Astrocyte (in vitro differentiated cells and primary cell): ENCODE measurements around the gene AUTS2. TPM values are rescaled to one million over a fixed set of nuclear protein-coding genes. Genes with fewer than 3 reads are reported as not detected.

Experiments
- DNase-seq: peaks from one replicate; pipeline ENCODE4 v3.0.0-alpha.2; 2010; ENCODE audit warnings: low read depth
- FAIRE-seq: peaks from 2 replicates; lab custom pipeline; 2011; peaks lifted over from hg19 to GRCh38; lab: Jason Lieb, UNC
- H2AFZ ChIP-seq: 2 replicates; pipeline ENCODE4 v1.6.0; 2012; ENCODE audit warnings: low read depth, low read length, inconsistent platforms
- H3K27ac ChIP-seq: 2 replicates; pipeline ENCODE4 v1.5.1; 2011; ENCODE audit warnings: low read depth, low read length, inconsistent platforms
- H3K27me3 ChIP-seq: 2 replicates; pipeline ENCODE4 v1.6.0; 2011; ENCODE audit warnings: low read length, inconsistent platforms; ENCODE audit not compliant: insufficient read depth
- H3K36me3 ChIP-seq: 2 replicates; pipeline ENCODE4 v1.5.1; 2011; ENCODE audit warnings: low read length, inconsistent platforms; ENCODE audit not compliant: insufficient read depth
- H3K4me1 ChIP-seq: 2 replicates; pipeline ENCODE4 v1.5.1; 2011; ENCODE audit warnings: low read length, inconsistent platforms; ENCODE audit not compliant: insufficient read depth
- H3K4me2 ChIP-seq: 2 replicates; pipeline ENCODE4 v1.6.0; 2012; ENCODE audit warnings: low read length, inconsistent platforms
- H3K4me3 ChIP-seq: 2 replicates; pipeline ENCODE4 v1.5.1; 2011; ENCODE audit warnings: low read depth, mild to moderate bottlenecking, low read length, inconsistent platforms; ENCODE audit not compliant: insufficient read depth
- H3K79me2 ChIP-seq: 2 replicates; pipeline ENCODE4 v1.6.0; 2012; ENCODE audit warnings: mild to moderate bottlenecking, low read length, inconsistent platforms; ENCODE audit not compliant: insufficient read depth
- H3K9ac ChIP-seq: 2 replicates; pipeline ENCODE4 v1.6.0; 2012; ENCODE audit warnings: mild to moderate bottlenecking, low read length, inconsistent platforms
- H3K9me3 ChIP-seq: 2 replicates; pipeline ENCODE4 v1.5.1; 2012; ENCODE audit warnings: low read depth, mild to moderate bottlenecking, low read length, inconsistent platforms; ENCODE audit not compliant: insufficient read depth
- H4K20me1 ChIP-seq: 2 replicates; pipeline ENCODE4 v1.6.0; 2012; ENCODE audit warnings: low read length, inconsistent platforms; ENCODE audit not compliant: insufficient read depth
- H3K27ac Mint-ChIP-seq: one replicate; pipeline ENCODE4 v1.8.0; 2021; ENCODE audit warnings: mild to moderate bottlenecking, mixed read lengths; ENCODE audit not compliant: unreplicated experiment
- H3K27me3 Mint-ChIP-seq: one replicate; pipeline ENCODE4 v1.8.0; 2021; ENCODE audit warnings: low read depth, mixed read lengths; ENCODE audit not compliant: unreplicated experiment
- H3K36me3 Mint-ChIP-seq: one replicate; pipeline ENCODE4 v1.8.0; 2021; ENCODE audit warnings: low read depth, mixed read lengths; ENCODE audit not compliant: unreplicated experiment
- H3K4me1 Mint-ChIP-seq: one replicate; pipeline ENCODE4 v1.8.0; 2021; ENCODE audit warnings: low read depth, mixed read lengths; ENCODE audit not compliant: unreplicated experiment
- H3K4me3 Mint-ChIP-seq: one replicate; pipeline ENCODE4 v1.8.0; 2021; ENCODE audit warnings: mild to moderate bottlenecking, moderate library complexity, mixed read lengths; ENCODE audit not compliant: unreplicated experiment
- H3K9me3 Mint-ChIP-seq: one replicate; pipeline ENCODE4 v1.8.0; 2021; ENCODE audit warnings: mild to moderate bottlenecking, mixed read lengths; ENCODE audit not compliant: unreplicated experiment
- CTCF ChIP-seq: IDR thresholded peaks from 2 replicates; pipeline ENCODE4 v1.5.1; 2011; ENCODE audit warnings: low read depth, mild to moderate bottlenecking, inconsistent platforms, low read length, moderate library complexity; ENCODE audit not compliant: insufficient read depth
- EZH2 ChIP-seq: IDR thresholded peaks from 2 replicates; pipeline ENCODE4 v1.6.1; 2012; ENCODE audit warnings: mild to moderate bottlenecking, low read length, inconsistent platforms; ENCODE audit not compliant: insufficient read depth
- total RNA-seq: library from RNA; stranded (reverse); gene quantifications from 2 replicates; pipeline ENCODE4 v1.2.1, GENCODE V29; 2021

AUTS2 gene
- total RNA-seq, 1 donor from 2014 or later = 73.2 TPM

- H3K4me2 ChIP-seq = peak overlapping the region; percentile 3
Observed at GRCh38 chr7:69708857-69709256, 110.6 kb downstream of the AUTS2 start.

GRCh38 chr7:69710768-69711438 is 112.6 kb downstream of the AUTS2 start:
- Histone ChIP-seq H3K36me3 (no peaks in the 10 kb centered on the region), H4K20me1 (peaks cover 78% of the 10 kb centered on the region), H3K27me3 (no peaks in the 10 kb centered on the region), H2AFZ (no peak overlapping the region), H3K4me2 (no peak overlapping the region), H3K4me1 (peaks cover 11% of the 10 kb centered on the region), H3K9me3 (no peaks in the 10 kb centered on the region), H3K27ac (no peak overlapping the region), H3K79me2 (peaks cover 38% of the 10 kb centered on the region), H3K9ac (no peak overlapping the region), H3K4me3 (no peak overlapping the region)
- Mint-ChIP-seq H3K27me3 (no peaks in the 10 kb centered on the region), H3K4me3 (peak overlapping the region; percentile 48), H3K9me3 (no peaks in the 10 kb centered on the region), H3K36me3 (no peaks in the 10 kb centered on the region), H3K27ac (peak overlapping the region; percentile 48), H3K4me1 (peaks cover 42% of the 10 kb centered on the region)
- DNase-seq (no peak), FAIRE-seq (no peak)
- no peak for TF ChIP-seq CTCF
- no peak for TF ChIP-seq EZH2

More at GRCh38 chr7:69708857-69709256, 110.6 kb downstream of the AUTS2 start:
- peaks cover 76% of the 10 kb centered on the region for H4K20me1 ChIP-seq
- no peaks in the 10 kb centered on the region for H3K9me3 ChIP-seq
- H3K4me3 Mint-ChIP-seq = no peak overlapping the region
- H3K79me2 ChIP-seq = peaks cover 30% of the 10 kb centered on the region
- FAIRE-seq (peak; percentile 90), DNase-seq (peak; percentile 67)
- H3K36me3 Mint-ChIP-seq = no peaks in the 10 kb centered on the region
- no peak overlapping the region for H3K4me3 ChIP-seq
- no peaks in the 10 kb centered on the region for H3K9me3 Mint-ChIP-seq
- H3K4me1 Mint-ChIP-seq = peaks cover 40% of the 10 kb centered on the region
- no peaks in the 10 kb centered on the region for H3K27me3 Mint-ChIP-seq
- H2AFZ ChIP-seq = no peak overlapping the region
- H3K27ac Mint-ChIP-seq = peak overlapping the region; percentile 6
- H3K9ac ChIP-seq = no peak overlapping the region
- no peak for TF ChIP-seq EZH2
- no peak for TF ChIP-seq CTCF
- H3K36me3 ChIP-seq = no peaks in the 10 kb centered on the region
- H3K27ac ChIP-seq = no peak overlapping the region
- H3K4me1 ChIP-seq = peaks cover 11% of the 10 kb centered on the region
- H3K27me3 ChIP-seq = no peaks in the 10 kb centered on the region

- H3K9ac ChIP-seq = no peak overlapping the region
- H3K27ac ChIP-seq = no peak overlapping the region
- no peaks in the 10 kb centered on the region for H3K9me3 ChIP-seq
- H3K27me3 Mint-ChIP-seq = no peaks in the 10 kb centered on the region
- no peak overlapping the region for H3K4me2 ChIP-seq
- H3K4me1 Mint-ChIP-seq = peaks cover 19% of the 10 kb centered on the region
- FAIRE-seq (no peak), DNase-seq (peak; percentile 71)
- no peaks in the 10 kb centered on the region for H3K36me3 ChIP-seq
- H3K9me3 Mint-ChIP-seq = no peaks in the 10 kb centered on the region
- TF ChIP-seq EZH2 = no peak
- no peak for TF ChIP-seq CTCF
- H2AFZ ChIP-seq = no peak overlapping the region
- H3K4me3 ChIP-seq = no peak overlapping the region
- no peak overlapping the region for H3K27ac Mint-ChIP-seq
- H4K20me1 ChIP-seq = peaks cover 72% of the 10 kb centered on the region
- no peaks in the 10 kb centered on the region for H3K36me3 Mint-ChIP-seq
- H3K4me1 ChIP-seq = peaks cover 4% of the 10 kb centered on the region
- H3K4me3 Mint-ChIP-seq = no peak overlapping the region
- peaks cover 42% of the 10 kb centered on the region for H3K79me2 ChIP-seq
- H3K27me3 ChIP-seq = no peaks in the 10 kb centered on the region
Observed at GRCh38 chr7:69714886-69715576, 116.8 kb downstream of the AUTS2 start.
